Testis (tissue), 3 donors: Measurements from ENCODE around the gene FHL2. TPM values are rescaled to one million over a fixed set of nuclear protein-coding genes. Genes with fewer than 3 reads are reported as not detected.

Source experiments
- DNase-seq: peaks from one replicate; pipeline ENCODE4 v3.0.0-alpha.2; 2019
- H3K27ac ChIP-seq, 2 donors: fragments of 200-600 bp; sonication (generic); one replicate each; pipeline ENCODE4 v1.5.1; 2019
- H3K27me3 ChIP-seq: fragments of 200-600 bp; sonication (generic); one replicate; pipeline ENCODE4 v1.5.1; 2019
- H3K36me3 ChIP-seq: fragments of 200-600 bp; sonication (generic); one replicate; pipeline ENCODE4 v1.5.1; 2017; ENCODE audit warnings: low read depth; ENCODE audit errors: missing control alignments
- H3K4me1 ChIP-seq: fragments of 200-600 bp; sonication (generic); one replicate; pipeline ENCODE4 v1.5.1; 2019
- H3K4me3 ChIP-seq, 2 donors: fragments of 200-600 bp; sonication (generic); one replicate each; pipeline ENCODE4 v1.5.1; 2017 to 2019
- H3K9me3 ChIP-seq: fragments of 200-600 bp; sonication (generic); one replicate; pipeline ENCODE4 v1.5.1; 2017
- POLR2A ChIP-seq: fragments of 450-650 bp; IDR thresholded peaks from one replicate; pipeline ENCODE4 v1.6.1; 2017; ENCODE audit warnings: antibody characterized with exemption, mild to moderate bottlenecking, moderate library complexity
- WGBS, 2 donors: methylation state at CpG; one replicate each; pipeline ENCODE4 v1.1.5; 2018; 5-methylcytosine and 5-hydroxymethylcytosine counted together
- intact Hi-C: fragments of 100-400 bp; cut with DNase I; formaldehyde crosslinking; loops from one replicate; pipeline ENCODE4 v1.15.1; 2023; ENCODE audit warnings: low total_unique reads
- polyA plus RNA-seq: library from polyadenylated mRNA; stranded (reverse); fragments of 350-450 nt; fragmentation: Illumina TruSeq; extraction: RNeasy Lipid Tissue Mini Kit (QIAGEN cat#74804); gene quantifications from one replicate; pipeline ENCODE4 v1.2.3, GENCODE V29; 2014; ENCODE audit warnings: low read depth, low replicate concordance; ENCODE audit not compliant: insufficient read depth
- total RNA-seq, 2 donors: library from RNA; depleted of rRNA; stranded (reverse); fragments of >200 nt; gene quantifications; one replicate each; pipeline ENCODE4 v1.2.3, GENCODE V29; 2016
- TF ChIP-seq, protein P1 (sequence below), 3 experiments: fragments of 450-650 bp in 2 of 3; fragments of 200-600 bp in 1 of 3; sonication (generic) in 1 of 3; IDR thresholded peaks; one replicate each; pipeline ENCODE4 v1.5.1; 2016 to 2019; ENCODE audit warnings: antibody characterized with exemption in 3 of 3, mild to moderate bottlenecking in 2 of 3, moderate library complexity in 1 of 3

Gene FHL2
- total and polyA plus RNA-seq, 3 donors from 2014 or later = 76.9 to 154 (median 99.3) TPM

DNA sequence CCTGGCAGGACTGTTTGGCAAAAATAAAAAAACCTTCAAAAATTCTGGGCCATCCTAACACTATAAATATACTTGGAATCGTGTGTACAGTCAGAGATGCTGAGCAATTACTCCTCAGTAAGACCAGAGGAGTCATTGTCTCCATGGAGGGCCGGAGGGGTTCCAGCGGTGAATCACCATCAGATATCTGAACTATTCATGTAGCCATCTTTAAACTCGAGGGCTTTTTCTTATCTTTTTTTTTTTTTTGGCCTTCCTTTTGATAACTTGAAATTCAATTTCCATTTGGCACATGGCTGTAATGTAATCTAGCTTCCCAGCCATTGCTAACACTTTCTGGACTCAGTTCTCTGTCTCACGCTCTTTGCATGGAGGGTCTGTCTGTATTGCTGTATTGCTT, 7.4 kb upstream of the FHL2 start:
- 60 to 61% methylated on average over 5 of the region's 5 CpGs for WGBS, 2 donors
- H3K4me1 ChIP-seq = peaks cover 27% of the 10 kb centered on the region
- intact Hi-C loops = no loop called here
- H3K27ac ChIP-seq = no peak overlapping the region
- no peaks in the 10 kb centered on the region for H3K9me3 ChIP-seq
- H3K4me3 ChIP-seq = no peak overlapping the region
- TF ChIP-seq POLR2A = no peak
- TF ChIP-seq, protein P1, sequence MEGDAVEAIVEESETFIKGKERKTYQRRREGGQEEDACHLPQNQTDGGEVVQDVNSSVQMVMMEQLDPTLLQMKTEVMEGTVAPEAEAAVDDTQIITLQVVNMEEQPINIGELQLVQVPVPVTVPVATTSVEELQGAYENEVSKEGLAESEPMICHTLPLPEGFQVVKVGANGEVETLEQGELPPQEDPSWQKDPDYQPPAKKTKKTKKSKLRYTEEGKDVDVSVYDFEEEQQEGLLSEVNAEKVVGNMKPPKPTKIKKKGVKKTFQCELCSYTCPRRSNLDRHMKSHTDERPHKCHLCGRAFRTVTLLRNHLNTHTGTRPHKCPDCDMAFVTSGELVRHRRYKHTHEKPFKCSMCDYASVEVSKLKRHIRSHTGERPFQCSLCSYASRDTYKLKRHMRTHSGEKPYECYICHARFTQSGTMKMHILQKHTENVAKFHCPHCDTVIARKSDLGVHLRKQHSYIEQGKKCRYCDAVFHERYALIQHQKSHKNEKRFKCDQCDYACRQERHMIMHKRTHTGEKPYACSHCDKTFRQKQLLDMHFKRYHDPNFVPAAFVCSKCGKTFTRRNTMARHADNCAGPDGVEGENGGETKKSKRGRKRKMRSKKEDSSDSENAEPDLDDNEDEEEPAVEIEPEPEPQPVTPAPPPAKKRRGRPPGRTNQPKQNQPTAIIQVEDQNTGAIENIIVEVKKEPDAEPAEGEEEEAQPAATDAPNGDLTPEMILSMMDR (IDR thresholded peaks at IDR 0.05) = no peak
- no peaks in the 10 kb centered on the region for H3K36me3 ChIP-seq
- no peaks in the 10 kb centered on the region for H3K27me3 ChIP-seq
- DNase-seq = no peak

DNA sequence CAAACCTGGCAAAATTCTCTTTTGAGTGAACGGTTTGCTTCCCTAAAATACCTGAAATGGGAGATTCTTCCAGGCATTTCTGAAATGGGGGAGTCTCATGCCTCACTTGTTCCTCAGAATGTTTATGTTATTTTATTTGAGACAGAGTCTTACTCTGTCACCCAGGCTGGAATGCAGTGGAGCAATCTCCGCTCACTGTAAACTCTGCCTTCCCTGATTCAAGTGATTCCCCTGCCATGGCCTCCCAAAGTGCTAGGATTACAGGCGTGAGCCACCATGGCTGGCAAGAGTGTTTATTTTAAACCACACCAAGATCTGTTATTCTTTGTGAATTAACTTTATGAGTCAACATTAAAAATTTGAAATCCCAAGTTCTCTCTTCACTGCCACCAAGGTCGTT, 6.4 kb upstream of the FHL2 start:
- no peak for DNase-seq
- H3K4me1 ChIP-seq = peaks cover 18% of the 10 kb centered on the region
- no peaks in the 10 kb centered on the region for H3K27me3 ChIP-seq
- H3K9me3 ChIP-seq = no peaks in the 10 kb centered on the region
- no peak overlapping the region for H3K27ac ChIP-seq
- H3K4me3 ChIP-seq = no peak overlapping the region
- TF ChIP-seq, protein P1 (IDR thresholded peaks at IDR 0.05) = no peak
- TF ChIP-seq POLR2A = no peak
- intact Hi-C loops = no loop called here
- WGBS, 2 donors = 81 to 87% methylated on average over 4 of the region's 4 CpGs
- no peaks in the 10 kb centered on the region for H3K36me3 ChIP-seq

DNA sequence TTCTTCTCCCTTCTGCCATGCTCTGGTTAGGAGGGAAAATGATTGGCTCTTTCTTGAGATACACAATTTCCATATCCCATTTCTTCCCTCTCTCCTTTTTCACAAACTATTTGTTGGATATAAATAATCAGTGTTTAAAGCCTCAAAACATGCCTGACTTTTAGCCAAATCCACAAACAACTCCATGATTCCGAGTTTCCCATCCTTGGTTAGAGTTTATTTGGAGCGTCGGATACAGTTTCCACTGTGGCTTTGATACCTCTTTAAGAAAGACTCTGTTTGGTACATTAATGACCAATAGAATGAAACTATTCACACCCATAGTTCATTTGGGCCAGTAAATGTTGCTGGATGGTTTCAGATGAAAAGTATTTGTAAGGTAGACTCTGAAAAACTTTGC, 5.9 kb upstream of the FHL2 start:
- H3K4me3 ChIP-seq = no peak overlapping the region
- H3K27me3 ChIP-seq = no peaks in the 10 kb centered on the region
- TF ChIP-seq POLR2A = no peak
- TF ChIP-seq, protein P1 (IDR thresholded peaks at IDR 0.05) = no peak
- intact Hi-C loops = no loop called here
- no peak for DNase-seq
- H3K4me1 ChIP-seq = peaks cover 12% of the 10 kb centered on the region
- no peaks in the 10 kb centered on the region for H3K36me3 ChIP-seq
- H3K27ac ChIP-seq = no peak overlapping the region
- H3K9me3 ChIP-seq = no peaks in the 10 kb centered on the region
- WGBS, 2 donors = 70 to 79% methylated on average over 3 of the region's 3 CpGs

DNA sequence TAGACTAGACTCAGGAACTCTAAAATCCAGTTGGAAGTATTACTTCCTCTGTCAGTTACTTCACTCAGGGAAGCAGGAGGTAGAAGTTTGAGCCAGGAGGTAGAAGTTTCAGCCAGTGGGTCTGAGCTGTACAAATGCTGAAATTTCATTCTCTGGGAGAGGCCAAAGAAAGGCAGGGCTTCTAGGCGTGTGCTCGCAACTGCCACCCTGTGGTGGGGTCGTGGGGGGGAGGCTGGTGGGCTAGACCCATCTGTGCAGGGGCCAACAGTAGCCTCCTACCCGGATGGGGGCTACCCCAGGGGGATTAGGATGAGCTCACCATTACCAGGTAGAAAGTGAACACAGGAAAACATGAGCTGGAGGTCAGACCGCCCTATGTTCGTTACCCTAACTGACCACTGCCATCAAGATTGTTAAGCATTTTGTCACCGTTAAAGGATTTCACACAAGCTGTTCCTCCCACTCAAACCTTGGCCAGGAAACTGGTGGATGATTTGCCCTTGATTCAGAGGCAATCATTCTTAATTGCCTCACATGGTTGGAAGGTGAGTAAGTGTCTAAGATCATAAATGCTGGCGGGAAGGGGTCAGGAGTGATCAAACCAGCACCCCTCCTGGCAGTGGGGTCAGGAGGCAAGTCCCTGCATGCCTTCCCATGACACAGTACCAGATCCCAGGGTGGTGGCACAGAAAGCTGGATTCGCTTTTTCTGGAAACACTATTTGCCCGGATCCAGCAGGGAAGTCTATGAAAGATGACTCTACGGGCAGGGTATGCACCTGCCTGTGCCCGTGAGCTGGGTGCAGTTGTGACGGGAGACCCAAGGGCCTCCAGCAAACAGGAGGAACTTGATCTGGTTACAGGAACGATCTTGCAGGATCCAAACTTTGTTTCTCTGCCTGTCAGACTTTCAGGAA, 5.2 kb upstream of the FHL2 start:
- peak; percentile 10 for DNase-seq
- TF ChIP-seq POLR2A = no peak
- TF ChIP-seq, protein P1 (IDR thresholded peaks at IDR 0.05) = no peak
- Histone ChIP-seq H3K4me1 (peaks cover 5% of the 10 kb centered on the region), H3K4me3 (no peak overlapping the region), H3K27ac (peak overlapping the region in 1 of 2 donors; percentile 29), H3K9me3 (no peaks in the 10 kb centered on the region), H3K27me3 (no peaks in the 10 kb centered on the region), H3K36me3 (no peaks in the 10 kb centered on the region)
- 67 to 76% methylated on average over 14 of the region's 14 CpGs for WGBS, 2 donors
- intact Hi-C loops = no loop called here
